Dendritic cell treated with granulocyte-macrophage colony-stimulating factor and Interleukin-4, amounts not matched to agents 40 ng/mL and 50 ng/mL, for 4 days (primary cell): ENCODE data around the gene EIF4H.
"Not testable (repeated sequence)": the region's sequence is repeated elsewhere in the genome, so short reads cannot be mapped to it uniquely, and the experiment has no call there.

Experiments
- H3K27ac Mint-ChIP-seq: one replicate; pipeline ENCODE4 v1.8.0; 2022; ENCODE audit warnings: mild to moderate bottlenecking, mixed read lengths
- H3K27me3 Mint-ChIP-seq: one replicate; pipeline ENCODE4 v1.8.0; 2022; ENCODE audit warnings: mild to moderate bottlenecking, mixed read lengths
- H3K36me3 Mint-ChIP-seq: one replicate; pipeline ENCODE4 v1.8.0; 2022; ENCODE audit warnings: low read depth, mixed read lengths
- H3K4me1 Mint-ChIP-seq: one replicate; pipeline ENCODE4 v1.8.0; 2022; ENCODE audit warnings: low read depth, mixed read lengths
- H3K4me3 Mint-ChIP-seq: one replicate; pipeline ENCODE4 v1.8.0; 2022; ENCODE audit warnings: mild to moderate bottlenecking, moderate library complexity, mixed read lengths
- H3K9me3 Mint-ChIP-seq: one replicate; pipeline ENCODE4 v1.8.0; 2022; ENCODE audit warnings: mixed read lengths
- intact Hi-C: fragments of 100-400 bp; cut with micrococcal nuclease; formaldehyde crosslinking; loops from one replicate; pipeline ENCODE4 v1.15.0; 2022

The EIF4H gene

GRCh38 chr7:74155810-74156395, 18.3 kb upstream of the EIF4H start:
- no peaks in the 10 kb centered on the region for H3K9me3 Mint-ChIP-seq
- intact Hi-C loops: no loop called here
- no peak overlapping the region for H3K27ac Mint-ChIP-seq
- no peaks in the 10 kb centered on the region for H3K36me3 Mint-ChIP-seq
- no peaks in the 10 kb centered on the region for H3K27me3 Mint-ChIP-seq
- no peaks in the 10 kb centered on the region for H3K4me1 Mint-ChIP-seq
- no peak overlapping the region for H3K4me3 Mint-ChIP-seq

GRCh38 chr7:74157605-74158004, 16.6 kb upstream of the EIF4H start:
- Mint-ChIP-seq H3K4me3 (no peak overlapping the region), H3K4me1 (no peaks in the 10 kb centered on the region), H3K27ac (no peak overlapping the region), H3K9me3 (no peaks in the 10 kb centered on the region), H3K27me3 (no peaks in the 10 kb centered on the region), H3K36me3 (no peaks in the 10 kb centered on the region)
- intact Hi-C loops: no loop called here

GRCh38 chr7:74164985-74165456, 9.1 kb upstream of the EIF4H start:
- Mint-ChIP-seq H3K36me3 (no peaks in the 10 kb centered on the region), H3K4me1 (no peaks in the 10 kb centered on the region), H3K4me3 (no peak overlapping the region), H3K9me3 (no peaks in the 10 kb centered on the region), H3K27ac (no peak overlapping the region), H3K27me3 (no peaks in the 10 kb centered on the region)
- intact Hi-C loops: no loop called here

DNA sequence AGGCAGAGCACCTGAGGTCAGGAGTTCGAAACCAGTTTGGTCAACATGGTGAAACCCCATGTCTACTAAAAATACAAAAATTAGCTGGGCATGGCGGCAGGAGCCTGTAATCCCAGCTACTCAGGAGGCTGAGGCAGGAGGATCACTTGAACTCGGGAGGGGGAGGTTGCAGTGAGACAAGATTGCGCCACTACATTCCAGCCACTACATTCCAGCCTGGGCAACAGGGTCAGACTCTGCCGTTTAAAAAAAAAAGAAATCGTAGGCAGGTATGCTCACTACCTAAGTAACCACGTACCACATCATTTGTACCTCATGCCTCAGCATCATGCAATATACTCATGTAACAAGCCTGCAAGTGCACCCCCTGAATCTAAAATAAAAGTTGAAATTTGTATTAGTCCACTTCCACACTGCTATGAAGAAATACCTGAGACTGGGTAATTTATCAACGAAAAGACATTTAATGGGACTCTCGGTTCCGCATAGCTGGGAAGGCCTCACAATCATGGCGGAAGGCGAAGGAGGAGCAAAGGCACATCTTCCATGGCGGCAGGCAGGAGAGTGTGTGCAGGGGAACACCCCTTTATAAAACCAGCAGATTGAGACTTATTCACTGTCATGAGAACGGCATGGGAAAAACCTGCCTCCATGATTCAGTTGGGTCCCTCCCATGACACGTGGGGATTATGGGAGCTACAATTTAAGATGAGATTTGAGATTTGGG, 8.1 kb upstream of the EIF4H start:
- H3K9me3 Mint-ChIP-seq: no peaks in the 10 kb centered on the region
- no peaks in the 10 kb centered on the region for H3K36me3 Mint-ChIP-seq
- intact Hi-C loops: no loop called here
- no peaks in the 10 kb centered on the region for H3K4me1 Mint-ChIP-seq
- no peaks in the 10 kb centered on the region for H3K27me3 Mint-ChIP-seq
- H3K27ac Mint-ChIP-seq: no peak overlapping the region
- no peak overlapping the region for H3K4me3 Mint-ChIP-seq

DNA sequence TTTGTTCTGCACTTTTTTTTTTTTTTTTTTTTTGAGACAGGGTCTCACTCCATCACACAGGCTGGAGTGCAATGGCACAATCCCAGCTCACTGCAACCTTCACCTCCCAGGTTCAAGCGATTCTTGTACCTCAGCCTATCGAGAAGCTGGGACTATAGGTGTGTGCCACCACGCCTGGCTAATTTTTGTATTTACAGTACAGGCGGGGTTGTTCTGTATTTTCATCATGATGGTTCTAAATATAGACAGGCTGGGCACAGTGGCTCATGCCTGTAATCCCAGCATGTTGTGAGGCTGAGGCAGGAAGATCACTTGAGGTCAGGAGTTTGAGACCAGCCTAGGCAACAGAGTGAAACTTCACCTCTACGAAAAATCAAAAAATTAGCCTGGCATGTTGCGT, 6.8 kb upstream of the EIF4H start:
- H3K9me3 Mint-ChIP-seq, H3K27me3 Mint-ChIP-seq, H3K4me1 Mint-ChIP-seq, H3K36me3 Mint-ChIP-seq, intact Hi-C loops, H3K4me3 Mint-ChIP-seq, H3K27ac Mint-ChIP-seq: not testable (repeated sequence)

- H3K9me3 Mint-ChIP-seq: no peaks in the 10 kb centered on the region
- no peaks in the 10 kb centered on the region for H3K27me3 Mint-ChIP-seq
- intact Hi-C loops: loop anchor here (5.0 kb wide), 2 partner anchors 81 to 106 kb away; no protein-coding TSS in a partner anchor
- H3K27ac Mint-ChIP-seq: peak overlapping the region; percentile 93
- H3K36me3 Mint-ChIP-seq: peaks cover 24% of the 10 kb centered on the region
- H3K4me3 Mint-ChIP-seq: peak overlapping the region; percentile 87
- peaks cover 25% of the 10 kb centered on the region for H3K4me1 Mint-ChIP-seq
Measured at GRCh38 chr7:74173074-74173473, 1.1 kb upstream of the EIF4H start.

DNA sequence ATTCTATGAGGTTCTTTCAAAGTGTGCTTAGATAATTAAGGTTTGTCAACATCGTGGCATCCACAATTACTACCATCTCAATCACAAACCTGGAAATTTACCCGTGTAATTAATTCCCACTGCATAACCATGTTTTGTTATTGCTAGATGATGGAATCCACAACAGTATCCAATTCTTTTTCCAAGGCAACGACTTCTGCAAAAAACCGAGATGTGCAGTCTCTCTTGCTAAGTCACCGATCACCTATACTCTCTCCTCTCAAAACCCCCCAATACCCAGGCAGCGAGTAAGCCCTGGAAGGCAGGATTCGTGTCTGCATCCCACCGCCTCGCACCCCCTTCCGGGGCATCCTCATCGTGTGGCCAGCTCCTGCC, 678 bp upstream of the EIF4H start:
- Mint-ChIP-seq H3K27ac (peak overlapping the region; percentile 93), H3K36me3 (peaks cover 26% of the 10 kb centered on the region)

DNA sequence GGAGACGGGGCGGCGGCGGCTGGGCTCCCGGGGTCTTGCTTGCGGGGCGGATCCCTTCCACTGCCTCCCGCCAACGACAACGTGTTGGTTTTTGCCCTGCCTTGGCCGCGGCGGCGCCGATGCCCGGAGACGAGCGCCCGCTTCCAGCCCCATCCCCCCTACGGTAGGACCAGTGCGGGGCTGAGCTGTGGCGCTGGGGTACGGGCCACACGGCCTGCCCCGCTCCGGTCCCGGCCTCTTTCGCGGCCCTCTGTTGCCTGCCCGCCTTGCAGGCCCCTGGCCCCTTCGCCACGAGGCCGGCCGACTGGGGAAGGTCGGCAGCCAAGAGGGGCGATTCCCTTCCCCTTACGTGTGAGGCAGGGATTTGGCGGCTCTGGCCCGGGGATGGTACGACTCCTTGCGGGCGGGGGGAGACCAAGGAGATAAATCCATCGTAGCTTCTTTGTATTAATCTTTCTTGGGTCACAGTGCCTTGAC, 488 bp downstream of the EIF4H start:
- intact Hi-C loops: loop anchor here (5.0 kb wide), 2 partner anchors 82 to 107 kb away; no protein-coding TSS in a partner anchor
- H3K4me1 Mint-ChIP-seq: peaks cover 34% of the 10 kb centered on the region
- H3K4me3 Mint-ChIP-seq: peak overlapping the region; percentile 75
- peak overlapping the region; percentile 93 for H3K27ac Mint-ChIP-seq
- no peaks in the 10 kb centered on the region for H3K27me3 Mint-ChIP-seq
- H3K9me3 Mint-ChIP-seq: no peaks in the 10 kb centered on the region
- H3K36me3 Mint-ChIP-seq: peaks cover 37% of the 10 kb centered on the region

More for the DNA sequence above, 678 bp upstream of the EIF4H start:
- intact Hi-C loops: loop anchor here (5.0 kb wide), 2 partner anchors 81 to 106 kb away; no protein-coding TSS in a partner anchor
- Mint-ChIP-seq H3K4me1 (peaks cover 25% of the 10 kb centered on the region), H3K9me3 (no peaks in the 10 kb centered on the region), H3K27me3 (no peaks in the 10 kb centered on the region), H3K4me3 (peak overlapping the region; percentile 87)

DNA sequence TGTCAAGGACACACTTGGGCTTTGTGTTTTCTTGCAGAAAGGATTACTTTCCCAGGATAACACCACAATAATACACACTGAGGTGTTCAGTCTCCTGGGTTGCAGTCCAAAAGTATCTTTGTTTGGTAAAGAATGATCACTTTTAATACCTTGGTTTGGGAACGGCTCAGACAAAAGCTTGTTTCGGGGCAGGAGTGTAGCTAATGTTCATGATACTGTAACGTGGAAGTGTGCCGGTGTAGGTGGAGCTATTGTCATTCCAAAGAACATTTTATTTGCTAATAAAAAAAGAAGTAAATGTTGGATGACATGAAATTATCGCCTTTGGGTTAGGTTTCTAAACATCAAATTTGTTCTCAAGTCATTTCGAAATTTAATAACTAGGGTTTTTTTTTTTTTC, 1.2 kb downstream of the EIF4H start:
- Mint-ChIP-seq H3K9me3 (no peaks in the 10 kb centered on the region), H3K27ac (peak overlapping the region; percentile 93), H3K27me3 (no peaks in the 10 kb centered on the region), H3K4me3 (peak overlapping the region; percentile 75), H3K4me1 (peaks cover 35% of the 10 kb centered on the region), H3K36me3 (peaks cover 40% of the 10 kb centered on the region)
- intact Hi-C loops: no loop called here

- Mint-ChIP-seq H3K27ac (no peak overlapping the region), H3K27me3 (no peaks in the 10 kb centered on the region), H3K36me3 (peaks cover 53% of the 10 kb centered on the region), H3K4me3 (no peak overlapping the region), H3K4me1 (peaks cover 44% of the 10 kb centered on the region), H3K9me3 (no peaks in the 10 kb centered on the region)
- intact Hi-C loops: no loop called here
Measured at GRCh38 chr7:74176555-74176954, 2.4 kb downstream of the EIF4H start.

- H3K36me3 Mint-ChIP-seq: peaks cover 67% of the 10 kb centered on the region
- H3K27ac Mint-ChIP-seq: no peak overlapping the region
- H3K4me3 Mint-ChIP-seq: no peak overlapping the region
- intact Hi-C loops: no loop called here
- peaks cover 52% of the 10 kb centered on the region for H3K4me1 Mint-ChIP-seq
- no peaks in the 10 kb centered on the region for H3K27me3 Mint-ChIP-seq
- H3K9me3 Mint-ChIP-seq: no peaks in the 10 kb centered on the region
Measured at GRCh38 chr7:74178632-74179031, 4.5 kb downstream of the EIF4H start.

DNA sequence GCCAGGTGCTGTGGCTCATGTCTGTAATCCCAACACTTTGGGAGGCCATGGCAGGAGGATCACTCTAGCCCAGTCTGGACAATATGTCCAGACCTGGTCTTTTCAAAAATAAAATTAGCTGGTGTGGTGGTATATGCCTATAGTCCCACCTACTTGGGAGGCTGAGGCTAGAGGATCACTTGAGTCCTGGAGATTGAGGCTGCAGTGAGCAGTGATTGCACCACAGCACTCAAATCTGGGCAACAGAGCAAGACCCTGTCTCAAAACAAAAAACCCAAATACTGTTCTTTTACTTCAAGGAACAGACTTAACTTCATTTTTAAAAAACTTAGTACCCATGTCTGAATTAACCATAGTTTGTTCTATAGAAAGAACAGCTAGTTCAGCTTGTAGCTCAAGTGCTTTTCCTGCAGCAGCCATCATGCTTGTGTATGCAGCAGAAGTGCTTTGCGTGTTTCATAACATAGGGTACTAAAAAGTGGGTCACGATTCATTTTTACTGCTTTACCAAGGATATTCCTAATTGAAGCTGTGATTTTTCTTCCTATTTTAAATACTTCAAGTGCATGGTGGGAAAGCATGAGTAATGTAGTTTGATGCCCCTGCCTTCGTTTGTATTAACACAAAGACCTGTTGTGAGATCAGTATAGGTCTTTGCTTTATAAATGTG, 5.9 kb downstream of the EIF4H start:
- Mint-ChIP-seq H3K4me3 (no peak overlapping the region), H3K36me3 (peaks cover 75% of the 10 kb centered on the region), H3K27me3 (no peaks in the 10 kb centered on the region), H3K4me1 (peaks cover 61% of the 10 kb centered on the region), H3K9me3 (no peaks in the 10 kb centered on the region), H3K27ac (no peak overlapping the region)
- intact Hi-C loops: no loop called here

DNA sequence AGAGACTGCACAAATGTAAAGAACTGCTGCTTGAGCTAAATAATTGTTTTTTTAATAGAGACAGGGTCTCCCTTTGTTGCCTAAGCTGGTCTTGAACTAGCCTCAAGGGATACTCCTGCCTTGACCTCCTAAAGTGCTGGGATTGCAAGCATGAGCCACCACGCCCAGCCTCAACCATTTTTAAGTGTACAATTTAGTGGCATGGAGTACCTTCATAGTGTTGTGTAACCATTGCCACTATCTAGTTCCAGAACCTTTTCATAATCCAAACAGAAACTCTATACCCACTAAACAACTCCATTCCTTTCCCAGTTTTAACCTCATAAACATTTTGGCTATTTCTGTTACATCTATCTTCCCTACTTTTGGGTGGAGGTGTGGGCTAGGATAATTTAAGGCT, 6.7 kb downstream of the EIF4H start:
- H3K27me3 Mint-ChIP-seq: no peaks in the 10 kb centered on the region
- intact Hi-C loops: no loop called here
- no peak overlapping the region for H3K4me3 Mint-ChIP-seq
- no peak overlapping the region for H3K27ac Mint-ChIP-seq
- no peaks in the 10 kb centered on the region for H3K9me3 Mint-ChIP-seq
- peaks cover 78% of the 10 kb centered on the region for H3K36me3 Mint-ChIP-seq
- H3K4me1 Mint-ChIP-seq: peaks cover 69% of the 10 kb centered on the region

- Mint-ChIP-seq H3K27ac (no peak overlapping the region), H3K4me3 (no peak overlapping the region)
- intact Hi-C loops: no loop called here
Measured at GRCh38 chr7:74181821-74182220, 7.7 kb downstream of the EIF4H start.

More at GRCh38 chr7:74181821-74182220, 7.7 kb downstream of the EIF4H start:
- Mint-ChIP-seq H3K36me3 (peaks cover 78% of the 10 kb centered on the region), H3K27me3 (no peaks in the 10 kb centered on the region), H3K9me3 (no peaks in the 10 kb centered on the region), H3K4me1 (peaks cover 72% of the 10 kb centered on the region)
